ENCODE measurements around the gene SNX25.

Gene SNX25

GRCh38 chr4:185269286-185269685 lies 59.9 kb downstream of the SNX25 start:
- DNase-seq (ENCODE audit: low read depth), result no peak

- no peak for DNase-seq (ENCODE audit: low read depth)
These were observed 60.6 kb downstream of the SNX25 start for GRCh38 chr4:185270037-185270436.

GRCh38 chr4:185270885-185271284 lies 61.5 kb downstream of the SNX25 start:
- no peak for DNase-seq (ENCODE audit: low read depth)

- no peak for DNase-seq (ENCODE audit: low read depth)
These were observed 62.8 kb downstream of the SNX25 start for GRCh38 chr4:185272245-185272644.

- DNase-seq (ENCODE audit: low read depth), result no peak
These were observed 66.1 kb downstream of the SNX25 start for GRCh38 chr4:185275501-185275900.

- no peak for DNase-seq (ENCODE audit: low read depth)
These were observed 66.6 kb downstream of the SNX25 start for GRCh38 chr4:185276036-185276435.

- no peak for DNase-seq (ENCODE audit: low read depth)
These were observed 69.3 kb downstream of the SNX25 start for GRCh38 chr4:185278716-185279115.

- DNase-seq (ENCODE audit: low read depth), result no peak
These were observed 71.2 kb downstream of the SNX25 start for GRCh38 chr4:185280608-185281007.

- DNase-seq (ENCODE audit: low read depth), result no peak
These were observed 73.6 kb downstream of the SNX25 start for GRCh38 chr4:185282968-185283367.

GRCh38 chr4:185283723-185284122 lies 74.3 kb downstream of the SNX25 start:
- DNase-seq (ENCODE audit: low read depth), result no peak

GRCh38 chr4:185285632-185286393 lies 76.4 kb downstream of the SNX25 start:
- DNase-seq (ENCODE audit: low read depth), result no peak

- DNase-seq (ENCODE audit: low read depth), result no peak
These were observed 77.2 kb downstream of the SNX25 start for GRCh38 chr4:185286571-185286970.

- no peak for DNase-seq (ENCODE audit: low read depth)
These were observed 77.6 kb downstream of the SNX25 start for GRCh38 chr4:185287031-185287430.

- no peak for DNase-seq (ENCODE audit: low read depth)
These were observed 80.7 kb downstream of the SNX25 start for GRCh38 chr4:185290018-185290607.

- no peak for DNase-seq (ENCODE audit: low read depth)
These were observed 81.3 kb downstream of the SNX25 start for GRCh38 chr4:185290656-185291055.

- no peak for DNase-seq (ENCODE audit: low read depth)
These were observed 83.8 kb downstream of the SNX25 start for GRCh38 chr4:185293202-185293601.

GRCh38 chr4:185296665-185297460 lies 87.5 kb downstream of the SNX25 start:
- no peak for DNase-seq (ENCODE audit: low read depth)

- no peak for DNase-seq (ENCODE audit: low read depth)
These were observed 89.5 kb downstream of the SNX25 start for GRCh38 chr4:185298728-185299430.

- no peak for DNase-seq (ENCODE audit: low read depth)
These were observed 95.1 kb downstream of the SNX25 start for GRCh38 chr4:185304541-185304940.

GRCh38 chr4:185304944-185305690 lies 95.7 kb downstream of the SNX25 start:
- DNase-seq (ENCODE audit: low read depth), result no peak

- no peak for DNase-seq (ENCODE audit: low read depth)
These were observed 96.6 kb downstream of the SNX25 start for GRCh38 chr4:185305979-185306442.

Data from T-helper 22 cell (primary cell).